Measurements from ENCODE around the gene CCNG2.

GRCh38 chr4:77153006-77153405, 4.0 kb upstream of the CCNG2 start:
- TF ChIP-seq, protein P1, sequence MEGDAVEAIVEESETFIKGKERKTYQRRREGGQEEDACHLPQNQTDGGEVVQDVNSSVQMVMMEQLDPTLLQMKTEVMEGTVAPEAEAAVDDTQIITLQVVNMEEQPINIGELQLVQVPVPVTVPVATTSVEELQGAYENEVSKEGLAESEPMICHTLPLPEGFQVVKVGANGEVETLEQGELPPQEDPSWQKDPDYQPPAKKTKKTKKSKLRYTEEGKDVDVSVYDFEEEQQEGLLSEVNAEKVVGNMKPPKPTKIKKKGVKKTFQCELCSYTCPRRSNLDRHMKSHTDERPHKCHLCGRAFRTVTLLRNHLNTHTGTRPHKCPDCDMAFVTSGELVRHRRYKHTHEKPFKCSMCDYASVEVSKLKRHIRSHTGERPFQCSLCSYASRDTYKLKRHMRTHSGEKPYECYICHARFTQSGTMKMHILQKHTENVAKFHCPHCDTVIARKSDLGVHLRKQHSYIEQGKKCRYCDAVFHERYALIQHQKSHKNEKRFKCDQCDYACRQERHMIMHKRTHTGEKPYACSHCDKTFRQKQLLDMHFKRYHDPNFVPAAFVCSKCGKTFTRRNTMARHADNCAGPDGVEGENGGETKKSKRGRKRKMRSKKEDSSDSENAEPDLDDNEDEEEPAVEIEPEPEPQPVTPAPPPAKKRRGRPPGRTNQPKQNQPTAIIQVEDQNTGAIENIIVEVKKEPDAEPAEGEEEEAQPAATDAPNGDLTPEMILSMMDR (IDR thresholded peaks at IDR 0.05; ENCODE audit: low read depth, low read length, missing input control): no peak
- no peak for TF ChIP-seq GABPA (IDR thresholded peaks at IDR 0.05 in 1 of 2, conservative IDR thresholded peaks at IDR 0.05 in 1 of 2)
- TF ChIP-seq, protein P2, sequence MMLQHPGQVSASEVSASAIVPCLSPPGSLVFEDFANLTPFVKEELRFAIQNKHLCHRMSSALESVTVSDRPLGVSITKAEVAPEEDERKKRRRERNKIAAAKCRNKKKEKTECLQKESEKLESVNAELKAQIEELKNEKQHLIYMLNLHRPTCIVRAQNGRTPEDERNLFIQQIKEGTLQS (IDR thresholded peaks at IDR 0.05): no peak
